NAMALWA (cell line): ENCODE measurements around the gene GABRP.
"Not testable (repeated sequence)": the region's sequence is repeated elsewhere in the genome, so short reads cannot be mapped to it uniquely, and the experiment has no call there.

Source experiments
- DNase-seq: peaks from one replicate; pipeline ENCODE4 v3.0.0-alpha.2; 2015; ENCODE audit warnings: low spot score

Gene GABRP

DNA sequence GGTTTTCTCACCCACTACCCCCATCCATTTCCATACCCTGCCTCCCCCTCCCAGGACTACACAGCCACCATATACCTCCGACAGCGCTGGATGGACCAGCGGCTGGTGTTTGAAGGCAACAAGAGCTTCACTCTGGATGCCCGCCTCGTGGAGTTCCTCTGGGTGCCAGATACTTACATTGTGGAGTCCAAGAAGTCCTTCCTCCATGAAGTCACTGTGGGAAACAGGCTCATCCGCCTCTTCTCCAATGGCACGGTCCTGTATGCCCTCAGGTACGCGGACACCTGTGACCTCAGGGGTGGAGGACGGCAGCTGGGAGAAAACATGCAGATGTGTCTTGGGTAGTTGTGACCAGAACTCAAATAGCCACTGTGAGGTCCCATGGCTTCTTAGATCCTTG lies 11.6 kb downstream of the GABRP start:
- DNase-seq, result no peak

DNA sequence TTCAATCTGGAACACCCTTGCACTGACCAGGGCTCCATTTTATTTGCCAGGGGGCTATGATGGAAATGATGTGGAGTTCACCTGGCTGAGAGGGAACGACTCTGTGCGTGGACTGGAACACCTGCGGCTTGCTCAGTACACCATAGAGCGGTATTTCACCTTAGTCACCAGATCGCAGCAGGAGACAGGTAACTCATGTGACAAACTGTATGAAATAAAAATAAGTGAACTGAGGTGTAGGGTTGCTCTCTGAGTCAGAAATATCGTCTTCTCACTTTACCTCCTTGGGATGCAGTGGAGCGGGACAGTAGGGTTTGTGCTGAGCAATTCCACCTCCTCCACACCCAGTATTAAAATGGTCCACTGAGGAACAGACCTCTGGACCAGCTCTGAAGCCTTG lies 22.1 kb downstream of the GABRP start:
- no peak for DNase-seq

DNA sequence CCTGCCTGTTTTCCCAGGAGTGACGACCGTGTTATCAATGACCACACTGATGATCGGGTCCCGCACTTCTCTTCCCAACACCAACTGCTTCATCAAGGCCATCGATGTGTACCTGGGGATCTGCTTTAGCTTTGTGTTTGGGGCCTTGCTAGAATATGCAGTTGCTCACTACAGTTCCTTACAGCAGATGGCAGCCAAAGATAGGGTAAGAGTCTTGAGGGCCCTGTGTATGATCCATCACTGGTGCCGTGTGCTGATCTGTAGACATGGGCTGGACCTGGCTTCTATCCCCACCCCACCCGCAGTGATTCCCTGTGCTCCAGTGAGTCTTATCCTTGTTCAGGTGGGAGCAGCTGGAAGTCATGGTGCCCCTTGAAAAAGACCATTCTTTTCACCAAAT lies 26.0 kb downstream of the GABRP start:
- peak; percentile 28 for DNase-seq

DNA sequence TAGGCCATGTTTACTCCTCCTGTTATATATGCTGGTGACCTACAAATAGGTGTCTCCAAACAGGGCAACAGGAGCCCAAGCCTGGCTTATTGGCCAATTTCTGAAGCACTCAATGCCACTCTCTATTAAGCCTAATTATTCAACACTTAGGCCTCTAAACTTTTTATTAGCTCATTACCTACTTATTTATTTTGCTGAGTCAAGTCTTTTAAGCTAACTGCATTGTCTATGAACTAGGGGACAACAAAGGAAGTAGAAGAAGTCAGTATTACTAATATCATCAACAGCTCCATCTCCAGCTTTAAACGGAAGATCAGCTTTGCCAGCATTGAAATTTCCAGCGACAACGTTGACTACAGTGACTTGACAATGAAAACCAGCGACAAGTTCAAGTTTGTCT lies 28.2 kb downstream of the GABRP start:
- DNase-seq, result no peak

DNA sequence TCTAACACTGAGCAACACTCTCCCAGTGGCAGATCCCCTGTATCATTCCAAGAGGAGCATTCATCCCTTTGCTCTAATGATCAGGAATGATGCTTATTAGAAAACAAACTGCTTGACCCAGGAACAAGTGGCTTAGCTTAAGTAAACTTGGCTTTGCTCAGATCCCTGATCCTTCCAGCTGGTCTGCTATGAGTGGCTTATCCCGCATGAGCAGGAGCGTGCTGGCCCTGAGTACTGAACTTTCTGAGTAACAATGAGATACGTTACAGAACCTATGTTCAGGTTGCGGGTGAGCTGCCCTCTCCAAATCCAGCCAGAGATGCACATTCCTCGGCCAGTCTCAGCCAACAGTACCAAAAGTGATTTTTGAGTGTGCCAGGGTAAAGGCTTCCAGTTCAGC lies 29.7 kb downstream of the GABRP start:
- DNase-seq, result no peak

DNA sequence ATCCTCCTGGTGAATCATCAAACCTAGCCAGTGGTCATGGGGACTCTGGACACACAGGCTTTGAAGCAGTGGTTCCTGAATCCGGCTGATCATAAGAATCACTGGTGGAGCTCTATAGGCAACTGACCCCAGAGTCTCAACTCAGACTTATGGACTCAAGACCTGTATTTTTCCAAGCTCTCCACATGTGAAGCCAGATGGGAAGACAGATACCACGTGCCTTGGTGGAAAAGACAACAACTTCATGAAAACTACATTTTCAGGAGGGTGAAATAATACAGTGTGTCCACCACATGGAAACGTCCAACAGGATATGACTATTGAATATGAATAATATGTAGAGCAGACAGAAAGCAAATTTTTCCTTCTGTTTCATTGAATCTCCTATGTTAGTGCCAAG lies 33.7 kb downstream of the GABRP start:
- DNase-seq, result no peak

DNA sequence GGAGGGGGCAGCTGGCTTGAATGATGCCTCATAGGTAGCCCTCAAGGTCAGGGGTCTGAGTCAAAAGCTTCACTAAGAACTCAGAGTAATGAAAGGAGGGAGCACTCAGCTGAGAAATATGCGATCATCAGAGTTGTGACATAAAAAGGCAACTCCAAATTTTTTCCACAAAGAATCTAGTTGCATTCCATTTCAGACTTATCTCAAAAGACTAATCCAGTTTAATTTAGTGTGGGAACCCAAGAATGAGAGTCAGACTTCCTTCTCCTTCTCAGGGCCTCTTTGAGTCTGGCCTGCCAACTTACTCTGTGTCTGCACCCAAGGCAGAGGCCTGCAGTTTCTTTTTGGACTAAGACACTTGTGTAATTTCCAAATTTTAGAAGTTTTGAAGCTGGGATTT lies 34.7 kb downstream of the GABRP start:
- no peak for DNase-seq

DNA sequence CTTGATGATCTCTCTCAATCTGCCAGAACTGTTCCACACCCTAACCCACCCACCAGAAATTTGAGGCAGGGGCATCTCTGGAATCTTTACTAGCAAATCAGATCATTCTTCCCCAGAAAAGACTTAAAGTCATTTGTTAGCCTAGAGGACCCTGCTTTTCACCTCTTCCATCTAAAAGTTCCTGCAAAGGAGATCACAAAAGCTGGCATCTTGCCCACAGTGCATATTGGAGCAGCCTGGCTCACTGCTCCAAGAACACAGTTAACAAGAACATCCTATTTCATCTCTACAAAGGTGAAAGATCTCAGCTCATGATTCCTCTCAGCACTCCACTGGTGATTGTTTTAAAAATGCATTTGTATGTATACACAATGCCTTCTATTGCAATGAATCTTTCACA lies 36.3 kb downstream of the GABRP start:
- no peak for DNase-seq

DNA sequence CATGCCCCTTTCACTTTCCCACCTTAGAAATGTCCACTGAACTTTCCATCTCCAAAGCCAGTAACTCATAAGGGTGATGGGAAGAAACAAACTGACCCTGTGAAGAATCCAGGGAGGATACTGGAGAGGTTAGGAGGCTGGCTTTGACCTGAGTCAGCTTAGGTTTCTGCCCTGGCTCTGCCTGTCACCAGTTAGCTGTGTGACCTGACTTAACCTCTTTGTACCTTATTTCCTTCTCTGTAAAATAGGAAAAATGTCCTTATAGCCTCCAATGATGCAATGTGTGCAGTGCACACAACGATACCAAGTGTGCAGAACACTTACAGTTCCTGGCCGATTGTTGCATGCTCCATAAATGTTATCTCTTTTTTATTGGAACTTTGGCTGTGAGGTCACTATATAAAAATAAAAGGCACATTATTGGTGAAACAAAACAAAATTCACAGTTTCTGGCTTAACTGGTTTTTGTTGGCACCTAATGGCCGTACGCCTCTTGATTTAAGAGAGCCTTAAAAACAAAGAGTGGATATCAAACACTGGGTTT lies 37.8 kb downstream of the GABRP start:
- DNase-seq, result no peak

DNA sequence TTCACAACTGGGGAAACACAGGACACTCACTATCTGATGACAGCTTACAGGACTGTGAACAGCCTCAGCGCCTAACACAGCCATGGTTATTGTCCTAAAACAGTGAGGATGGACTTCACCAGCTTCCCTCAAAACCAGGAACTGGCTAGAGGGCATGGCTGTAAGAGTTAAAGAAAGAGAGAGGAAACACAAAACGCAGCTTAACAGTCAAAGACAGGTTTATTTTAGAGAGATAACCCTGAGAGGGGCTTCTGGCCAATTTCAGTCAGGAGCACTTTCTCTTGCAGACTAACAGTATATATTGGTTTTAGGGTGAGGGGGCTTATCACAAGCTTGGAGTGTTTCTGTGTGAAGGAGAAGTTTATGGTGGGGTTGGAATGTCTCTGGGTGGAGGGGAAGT lies 42.6 kb downstream of the GABRP start:
- DNase-seq, result no peak

DNA sequence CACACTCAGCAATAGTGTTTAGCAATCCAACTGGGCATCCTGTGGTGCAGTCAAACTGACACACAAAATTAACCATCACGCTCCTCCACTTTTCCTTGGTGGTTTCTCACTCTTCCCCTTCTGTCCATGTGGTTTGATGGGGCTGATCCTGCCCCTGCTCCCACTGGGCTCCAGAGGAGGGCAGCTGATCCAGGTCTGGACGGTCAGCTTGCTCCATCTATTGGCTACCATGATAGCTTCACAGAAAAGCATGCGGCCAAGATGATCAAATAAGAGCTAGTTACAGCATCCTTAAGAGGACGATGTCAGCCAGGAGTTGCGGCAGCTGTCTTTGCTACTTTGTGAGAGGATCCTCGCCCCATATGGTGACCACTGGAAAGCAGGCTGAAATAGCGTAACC lies 48.7 kb downstream of the GABRP start:
- DNase-seq, result no peak

DNA sequence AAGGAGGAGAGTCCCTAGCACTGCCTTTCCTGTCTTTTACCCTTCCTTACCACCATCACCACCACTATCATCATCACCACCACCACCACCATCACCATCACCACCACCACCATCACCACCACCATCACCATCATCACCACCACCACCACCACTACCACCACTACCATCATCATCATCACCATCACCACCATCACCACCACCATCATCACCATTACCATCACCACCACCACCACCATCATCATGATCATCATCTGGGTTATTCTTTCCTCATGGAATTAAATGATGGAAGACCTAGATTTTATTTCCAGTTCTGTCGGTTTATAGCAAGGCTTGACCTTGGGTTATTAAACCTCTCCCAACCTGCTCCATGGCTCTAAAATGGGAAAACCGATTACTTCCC lies 50.5 kb downstream of the GABRP start:
- not testable (repeated sequence) for DNase-seq

DNA sequence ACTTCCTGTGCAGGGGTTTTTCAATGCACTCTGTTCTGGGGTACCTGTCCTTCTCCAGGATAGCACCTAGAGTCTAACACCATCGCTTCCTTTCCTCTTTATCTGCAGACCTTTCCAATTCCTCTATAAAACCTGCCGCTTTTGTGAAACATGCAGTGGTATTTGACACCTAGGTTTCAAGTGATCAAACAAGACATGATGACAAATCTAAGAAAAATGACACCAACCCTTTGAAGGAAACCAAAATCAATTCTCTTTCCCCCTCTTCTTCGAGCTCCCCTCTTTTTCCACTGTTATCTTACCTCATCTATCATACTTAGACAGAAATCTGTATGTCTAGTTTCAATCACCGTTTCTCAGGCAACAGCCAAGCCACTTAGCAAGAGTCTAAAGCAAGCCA lies 52.7 kb downstream of the GABRP start:
- DNase-seq, result no peak

DNA sequence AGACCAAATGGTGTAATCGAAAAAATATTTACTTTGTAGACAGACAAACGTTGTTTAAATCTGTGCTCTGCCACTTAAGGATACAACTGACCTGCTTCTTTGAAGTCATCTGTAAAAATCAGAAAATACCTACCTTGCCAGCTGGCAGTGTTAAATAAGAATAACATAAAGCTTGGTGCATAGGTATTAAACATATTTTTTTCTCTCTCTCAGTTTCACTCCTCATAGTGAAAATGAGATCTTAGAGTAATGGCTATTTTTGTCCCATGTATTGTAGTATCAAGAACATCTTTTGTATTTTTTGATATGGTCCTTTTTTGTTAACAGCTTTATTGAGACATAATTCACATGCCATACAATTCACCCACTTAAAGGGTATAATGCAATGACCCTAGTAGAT lies 60.3 kb downstream of the GABRP start:
- no peak for DNase-seq

DNA sequence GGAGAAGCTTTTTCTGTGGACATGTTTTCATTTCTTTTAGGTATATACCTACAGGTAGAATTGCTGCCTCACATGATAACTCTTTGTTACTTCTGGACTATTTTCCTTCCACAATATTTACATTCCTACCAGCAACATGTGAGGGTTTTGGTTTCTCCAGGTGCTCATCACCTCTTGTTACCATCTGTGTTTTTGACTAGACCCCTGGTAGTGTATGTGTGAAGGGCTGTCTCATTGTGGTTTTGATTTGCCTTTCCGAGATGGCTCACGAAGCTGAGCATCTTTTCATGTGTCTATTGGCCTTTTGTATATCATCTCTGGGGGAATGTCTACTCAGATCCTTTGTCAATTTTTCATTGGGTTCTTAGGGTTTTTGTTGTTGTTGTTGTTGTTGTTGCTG lies 61.1 kb downstream of the GABRP start:
- no peak for DNase-seq

DNA sequence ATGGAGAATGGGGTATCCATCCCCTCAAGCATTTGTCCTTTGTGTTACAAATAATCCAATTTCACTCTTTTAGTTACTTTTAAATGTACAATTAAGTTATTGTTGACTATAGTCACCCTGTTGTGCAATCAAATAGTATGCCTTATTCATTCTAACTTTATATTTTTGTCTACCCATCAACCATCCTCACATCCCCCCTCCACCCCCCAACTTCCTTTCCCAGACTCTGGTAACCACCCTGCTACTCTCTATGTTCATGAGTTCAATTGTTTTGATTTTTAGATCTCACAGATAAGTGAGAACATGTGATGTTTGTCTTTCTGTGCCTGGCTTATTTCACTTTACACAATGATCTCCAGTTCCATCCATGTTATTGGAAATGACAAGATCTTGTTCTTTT lies 62.9 kb downstream of the GABRP start:
- DNase-seq, result no peak

DNA sequence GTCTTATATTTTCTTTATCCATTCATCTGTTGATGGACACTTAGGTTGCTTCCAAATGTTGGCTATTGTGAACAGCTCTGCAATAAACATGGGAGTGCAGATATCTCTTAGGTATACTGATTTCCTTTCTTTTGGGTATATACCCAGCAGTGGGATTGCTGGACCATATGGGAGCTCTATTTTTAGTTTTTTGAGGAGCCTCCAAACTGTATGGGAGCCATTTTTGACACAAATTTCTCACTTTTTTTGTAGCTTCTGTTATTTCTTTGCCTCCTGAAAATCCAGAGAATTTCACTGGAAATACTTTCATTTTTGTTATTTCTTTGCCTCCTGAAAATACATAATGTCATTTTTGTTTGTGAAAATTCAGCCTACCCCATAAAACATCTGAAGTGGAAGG lies 63.3 kb downstream of the GABRP start:
- no peak for DNase-seq

DNA sequence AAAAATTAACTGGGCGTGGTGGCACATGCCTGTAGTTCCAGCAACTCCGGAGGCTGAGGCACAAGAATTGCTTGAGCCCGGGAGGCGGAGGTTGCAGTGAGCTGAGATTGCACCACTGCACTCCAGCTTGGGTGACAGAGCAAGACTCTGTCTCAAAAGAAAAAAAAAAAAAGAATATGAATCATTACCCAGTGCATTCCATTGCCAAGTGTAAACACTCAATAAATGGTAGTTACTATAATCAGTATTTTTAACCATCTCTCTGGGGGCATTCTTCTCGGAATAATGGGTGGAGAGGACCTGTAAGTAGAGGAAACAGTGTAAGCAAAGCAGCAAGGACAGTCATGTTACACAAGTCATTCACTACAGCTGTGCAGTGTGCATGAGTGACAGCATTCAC lies 64.5 kb downstream of the GABRP start:
- DNase-seq, result no peak

DNA sequence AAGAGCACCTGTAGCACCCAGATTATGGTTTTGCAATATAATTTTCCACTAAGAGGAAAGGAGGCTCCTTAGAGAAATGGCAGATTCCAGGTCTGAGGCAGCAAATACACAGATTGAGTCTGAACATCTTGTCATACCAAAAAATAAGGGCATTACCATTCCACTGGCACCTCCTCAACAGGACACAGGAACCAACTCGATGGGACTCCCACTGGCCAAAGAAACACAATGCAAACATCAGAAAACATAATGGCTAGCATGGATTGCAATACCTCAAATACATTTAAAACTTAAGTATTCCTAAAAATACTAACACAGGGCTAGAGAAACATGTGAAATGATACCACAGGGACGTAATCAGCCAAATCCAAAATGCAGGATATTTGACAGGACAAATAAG lies 65.8 kb downstream of the GABRP start:
- no peak for DNase-seq

DNA sequence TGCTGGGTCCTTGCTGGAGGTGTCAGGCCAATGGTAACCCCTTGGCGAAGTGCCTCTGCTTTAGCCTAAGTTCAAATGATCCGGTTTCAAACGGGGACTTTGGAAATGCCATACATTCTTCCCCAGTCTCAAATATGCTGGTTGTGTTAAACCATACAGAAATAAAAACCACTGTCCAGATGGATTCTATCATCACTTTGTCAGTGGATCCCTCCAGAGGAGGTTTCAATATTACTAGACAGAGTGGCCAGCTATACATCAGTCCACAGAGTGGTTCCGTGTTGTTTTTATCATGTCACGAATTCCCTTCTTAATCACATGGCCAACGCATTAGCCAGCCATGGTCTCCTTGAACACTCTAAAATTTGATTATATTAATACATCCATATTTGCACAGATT lies 71.0 kb downstream of the GABRP start:
- DNase-seq, result no peak

DNA sequence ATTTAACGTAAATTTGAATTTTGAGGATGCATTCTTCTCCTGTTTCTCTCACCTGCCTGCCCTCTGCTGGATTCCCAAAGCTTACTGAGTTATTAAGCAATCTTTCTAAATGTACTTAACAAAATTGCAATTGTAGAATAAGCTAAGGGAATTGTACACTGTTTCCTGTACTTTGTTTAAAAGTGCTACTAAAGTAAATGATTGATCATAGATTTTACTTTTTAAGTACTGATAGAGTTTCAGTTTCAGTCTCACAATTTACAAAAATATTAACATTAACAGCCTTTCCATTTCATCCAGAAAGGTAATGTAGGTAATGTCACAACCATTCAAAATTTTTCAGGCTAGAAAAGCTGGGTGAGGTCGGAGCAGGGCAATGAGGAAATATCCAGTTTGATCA lies 73.5 kb downstream of the GABRP start:
- DNase-seq, result no peak

DNA sequence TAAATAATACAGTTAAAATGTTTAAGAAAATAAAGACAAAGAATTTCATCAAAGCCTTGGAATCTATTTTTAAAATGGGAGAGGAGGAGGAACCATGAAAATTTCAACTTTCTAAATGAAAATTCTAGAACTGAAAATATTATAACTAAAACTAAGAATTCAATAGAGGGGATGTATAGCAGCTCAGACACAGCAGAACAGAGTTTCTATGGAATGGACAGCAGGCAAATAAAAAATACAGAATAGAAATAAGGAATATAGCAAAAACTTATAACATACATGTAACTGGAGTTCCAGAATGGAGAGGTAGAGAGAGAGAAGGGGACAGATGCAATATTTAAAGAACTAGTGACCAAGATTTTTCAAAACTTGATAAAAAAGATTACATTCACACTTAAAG lies 76.9 kb downstream of the GABRP start:
- no peak for DNase-seq

DNA sequence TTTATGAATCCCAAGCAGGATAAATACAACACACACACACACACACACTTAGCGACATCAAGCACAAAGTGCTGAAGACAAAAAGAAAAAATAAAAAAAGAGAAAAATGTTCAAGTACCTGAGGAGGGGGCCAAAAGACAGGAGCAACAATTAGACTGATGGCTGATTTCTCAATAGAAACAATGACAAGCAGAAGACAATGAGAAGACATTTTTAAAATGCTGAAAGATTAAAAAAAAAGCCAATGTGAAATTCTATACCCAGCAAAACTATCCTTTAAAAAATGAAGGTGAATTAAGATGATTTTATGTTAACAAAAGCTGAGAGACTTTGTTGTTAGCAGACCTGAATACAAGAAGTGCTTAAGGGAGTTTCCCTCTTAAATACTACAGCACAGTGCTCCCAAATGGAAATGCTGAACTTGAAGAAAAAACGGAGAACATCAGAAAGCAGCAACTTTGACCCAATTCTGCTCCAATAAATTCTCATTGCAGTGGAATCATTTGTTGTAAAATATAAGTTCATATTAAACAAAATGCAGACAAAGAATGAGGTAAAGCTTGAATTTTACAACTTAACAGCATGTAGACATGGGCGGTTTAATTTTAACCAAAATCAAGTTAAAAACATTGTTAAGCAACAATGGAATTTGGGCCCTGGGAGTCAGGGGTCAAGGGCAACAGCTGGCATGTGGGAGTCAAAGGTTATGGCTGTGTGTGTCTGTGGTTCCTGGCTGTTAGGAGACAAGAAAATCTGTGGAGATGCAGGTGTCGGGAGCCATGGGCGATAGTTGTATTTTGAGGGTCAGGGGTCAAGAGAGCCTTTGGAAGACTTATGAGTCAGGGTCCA lies 77.5 kb downstream of the GABRP start:
- DNase-seq, result no peak

DNA sequence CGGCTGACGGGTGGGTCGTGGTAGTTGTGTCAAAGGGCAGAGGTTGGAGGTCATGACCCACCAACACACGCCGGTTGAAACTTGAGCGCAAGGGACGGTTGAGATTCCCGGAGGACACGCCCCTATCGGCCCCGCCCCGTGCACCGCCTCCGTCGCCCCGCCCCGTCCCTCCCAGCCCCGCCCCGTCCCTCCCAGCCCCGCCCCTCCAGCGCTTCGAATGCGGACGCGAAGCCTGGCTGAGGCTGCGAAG lies 78.1 kb downstream of the GABRP start:
- no peak for DNase-seq
